SK-N-MC (cell line): ENCODE data around the gene DDIAS.
"Not testable (repeated sequence)": the region's sequence is repeated elsewhere in the genome, so short reads cannot be mapped to it uniquely, and the experiment has no call there.

Experiments used
- DNase-seq: peaks from one replicate; pipeline ENCODE4 v3.0.0-alpha.2; 2011; ENCODE audit warnings: low read depth, low spot score
- H3K27ac ChIP-seq: fragments of 200-600 bp; sonication (generic); 2 replicates; pipeline ENCODE4 v1.5.1; 2016; ENCODE audit warnings: mixed run types
- H3K36me3 ChIP-seq: fragments of 200-600 bp; sonication (generic); 2 replicates; pipeline ENCODE4 v1.6.1; 2017; ENCODE audit warnings: antibody characterized with exemption, low read length, mixed read lengths; ENCODE audit not compliant: insufficient read depth
- H3K4me3 ChIP-seq: fragments of 200-600 bp; sonication (generic); 2 replicates; pipeline ENCODE4 v1.5.1; 2016
- H3K9ac ChIP-seq: fragments of 200-600 bp; sonication (generic); 2 replicates; pipeline ENCODE4 v1.8.0; 2017; ENCODE audit warnings: mixed run types, mixed read lengths; ENCODE audit not compliant: insufficient read length
- H3K9me3 ChIP-seq: fragments of 200-600 bp; sonication (generic); 2 replicates; pipeline ENCODE4 v1.6.1; 2017; ENCODE audit warnings: low read depth, mild to moderate bottlenecking, antibody characterized with exemption, low read length, moderate library complexity, mixed read lengths
- EZH2 ChIP-seq: fragments of 200-600 bp; sonication (generic); IDR thresholded peaks from one replicate; pipeline ENCODE4 v1.6.1; 2017; ENCODE audit warnings: antibody characterized with exemption
- FOXP2 ChIP-seq: optimal IDR thresholded peaks from 2 replicates; pipeline ENCODE3; 2011; ENCODE audit warnings: mild to moderate bottlenecking, moderate library complexity; ENCODE audit not compliant: insufficient read depth; ENCODE audit errors: extremely low read length, control extremely low read depth
- POLR2AphosphoS5 ChIP-seq: IDR thresholded peaks from 2 replicates; pipeline ENCODE4 v1.6.1; 2012; ENCODE audit warnings: mild to moderate bottlenecking, low read depth, low read length, borderline replicate concordance

DDIAS gene

DNA sequence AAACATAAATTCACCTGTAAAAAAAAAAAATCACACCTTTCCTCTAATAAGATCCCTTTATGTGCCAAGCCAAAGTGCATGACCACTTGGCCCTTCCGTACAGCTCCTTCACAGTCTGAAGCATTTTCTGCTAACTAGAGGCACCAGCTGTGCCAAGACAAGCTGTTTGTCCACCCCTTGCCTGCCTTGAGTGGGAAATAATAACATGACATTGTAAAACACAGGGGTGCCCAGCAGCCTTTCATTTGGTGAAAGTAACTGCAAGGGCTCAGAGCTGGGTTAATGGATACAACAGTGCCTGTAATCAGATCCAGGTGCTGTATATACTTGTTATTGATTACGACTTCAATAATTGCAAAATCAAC, 59.2 kb downstream of the DDIAS start:
- no peak overlapping the region for H3K27ac ChIP-seq
- no peak for DNase-seq
- H3K9ac ChIP-seq: no peak overlapping the region

GRCh38 chr11:82962021-82962420, 60.5 kb downstream of the DDIAS start:
- not testable (repeated sequence) for H3K36me3 ChIP-seq, H3K27ac ChIP-seq, H3K9ac ChIP-seq, H3K9me3 ChIP-seq, DNase-seq, H3K4me3 ChIP-seq

More for the DNA sequence above, 59.2 kb downstream of the DDIAS start:
- Histone ChIP-seq H3K4me3 (no peak overlapping the region), H3K9me3 (no peaks in the 10 kb centered on the region), H3K36me3 (no peaks in the 10 kb centered on the region)
- TF ChIP-seq FOXP2 (no peak), POLR2AphosphoS5 (no peak), EZH2 (no peak)

DNA sequence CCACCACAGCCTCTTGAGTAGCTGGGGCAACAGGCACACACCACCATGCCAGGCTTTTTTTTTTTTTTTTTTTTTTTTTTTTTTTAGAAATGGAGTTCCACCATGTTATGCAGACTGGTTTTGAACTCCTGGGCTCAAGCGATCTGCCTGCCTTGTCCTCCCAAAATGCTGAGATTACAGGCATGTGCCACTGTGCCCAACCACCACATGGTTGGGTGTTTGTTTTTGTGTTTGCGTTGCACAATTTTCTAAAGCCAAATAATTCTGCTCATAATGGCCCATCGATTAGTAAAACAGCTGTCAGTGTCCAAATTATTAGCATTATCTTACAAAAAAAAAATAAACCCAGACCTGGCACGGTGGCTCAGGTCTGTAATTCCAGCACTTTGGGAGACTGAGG, 65.8 kb downstream of the DDIAS start:
- no peak overlapping the region for H3K4me3 ChIP-seq
- no peak for DNase-seq
- H3K36me3 ChIP-seq: no peaks in the 10 kb centered on the region
- no peaks in the 10 kb centered on the region for H3K9me3 ChIP-seq
- H3K27ac ChIP-seq: no peak overlapping the region
- TF ChIP-seq POLR2AphosphoS5: no peak
- no peak for TF ChIP-seq EZH2
- no peak for TF ChIP-seq FOXP2
- H3K9ac ChIP-seq: no peak overlapping the region

DNA sequence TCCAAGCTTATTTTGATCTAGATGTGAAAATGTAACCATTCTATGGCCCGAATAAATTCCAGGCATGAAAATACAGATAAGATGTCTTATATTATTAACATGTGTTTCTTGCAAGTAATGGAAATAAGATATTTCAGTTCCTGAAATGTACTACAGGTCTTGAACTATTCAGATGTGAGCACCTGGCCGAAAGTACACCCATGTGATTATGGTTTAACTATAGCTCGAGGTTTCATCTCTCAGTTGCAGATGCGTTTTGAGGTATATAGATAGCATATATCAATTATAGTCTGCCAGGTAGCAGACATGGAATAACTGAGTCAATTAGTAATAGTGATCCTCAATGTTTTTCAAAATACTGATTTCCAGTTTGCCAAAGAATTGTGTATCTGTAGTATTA, 68.3 kb downstream of the DDIAS start:
- TF ChIP-seq EZH2 (no peak), POLR2AphosphoS5 (no peak)
- no peak overlapping the region for H3K9ac ChIP-seq
- H3K36me3 ChIP-seq: no peaks in the 10 kb centered on the region
- no peaks in the 10 kb centered on the region for H3K9me3 ChIP-seq
- DNase-seq: no peak
- H3K27ac ChIP-seq: no peak overlapping the region
- H3K4me3 ChIP-seq: no peak overlapping the region

- H3K36me3 ChIP-seq, H3K27ac ChIP-seq, H3K9me3 ChIP-seq, H3K4me3 ChIP-seq, H3K9ac ChIP-seq, DNase-seq: not testable (repeated sequence)
Measured at GRCh38 chr11:82970507-82971083, 69.1 kb downstream of the DDIAS start.

DNA sequence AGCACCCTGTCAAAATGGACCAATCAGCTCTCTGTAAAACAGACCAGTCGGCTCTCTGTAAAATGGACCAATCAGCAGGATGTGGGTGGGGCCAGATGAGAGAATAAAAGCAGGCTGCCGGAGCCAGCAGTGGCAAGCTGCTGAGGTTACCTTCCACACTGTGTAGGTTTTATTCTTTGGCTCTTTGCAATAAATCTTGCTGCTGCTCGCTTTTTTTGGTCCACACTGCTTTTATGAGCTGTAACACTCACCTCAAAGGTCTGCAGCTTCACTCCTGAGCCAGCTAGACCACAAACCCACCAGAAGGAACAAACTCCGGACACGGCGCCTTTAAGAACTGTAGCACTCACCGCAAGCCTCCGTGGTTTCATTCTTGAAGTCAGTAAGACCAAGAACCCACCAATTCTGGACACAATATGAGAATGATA, 70.0 kb downstream of the DDIAS start:
- not testable (repeated sequence) for H3K4me3 ChIP-seq, H3K36me3 ChIP-seq, H3K9me3 ChIP-seq, H3K9ac ChIP-seq, H3K27ac ChIP-seq, DNase-seq

DNA sequence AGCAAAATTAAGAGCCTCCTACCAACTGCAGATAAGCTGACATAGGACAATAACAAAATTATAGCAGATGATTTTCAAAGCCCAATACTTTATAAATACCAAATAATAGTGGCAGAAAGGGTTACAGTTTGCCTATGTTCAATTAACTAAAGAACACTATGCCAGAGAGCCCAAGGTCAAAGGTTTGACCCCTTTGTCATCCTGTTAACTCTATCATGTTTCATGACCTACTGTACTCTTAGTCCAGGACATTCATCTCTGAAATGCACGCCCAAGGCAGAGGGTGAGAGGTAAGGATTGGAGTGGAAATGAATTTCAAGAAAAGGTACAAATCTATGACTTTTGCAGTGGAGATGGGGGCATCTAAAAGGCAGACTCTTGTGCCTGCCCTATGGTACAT, 70.6 kb downstream of the DDIAS start:
- TF ChIP-seq EZH2: no peak
- Histone ChIP-seq H3K4me3 (no peak overlapping the region), H3K27ac (no peak overlapping the region), H3K36me3 (no peaks in the 10 kb centered on the region), H3K9me3 (no peaks in the 10 kb centered on the region), H3K9ac (no peak overlapping the region)
- no peak for DNase-seq

- H3K4me3 ChIP-seq: no peak overlapping the region
- no peaks in the 10 kb centered on the region for H3K9me3 ChIP-seq
- H3K27ac ChIP-seq: no peak overlapping the region
- no peaks in the 10 kb centered on the region for H3K36me3 ChIP-seq
- no peak for DNase-seq
- no peak for TF ChIP-seq POLR2AphosphoS5
- TF ChIP-seq EZH2: no peak
- no peak for TF ChIP-seq FOXP2
- H3K9ac ChIP-seq: no peak overlapping the region
Measured at GRCh38 chr11:82974135-82974534, 72.6 kb downstream of the DDIAS start.

GRCh38 chr11:82974851-82975250, 73.3 kb downstream of the DDIAS start:
- no peaks in the 10 kb centered on the region for H3K36me3 ChIP-seq
- DNase-seq: no peak
- TF ChIP-seq EZH2 (no peak), POLR2AphosphoS5 (no peak), FOXP2 (no peak)
- no peak overlapping the region for H3K4me3 ChIP-seq
- no peaks in the 10 kb centered on the region for H3K9me3 ChIP-seq
- no peak overlapping the region for H3K9ac ChIP-seq
- no peak overlapping the region for H3K27ac ChIP-seq

- no peak for TF ChIP-seq POLR2AphosphoS5
- TF ChIP-seq EZH2: no peak
- TF ChIP-seq FOXP2: no peak
- H3K4me3 ChIP-seq: no peak overlapping the region
- no peak for DNase-seq
- H3K9ac ChIP-seq: no peak overlapping the region
- H3K27ac ChIP-seq: no peak overlapping the region
- no peaks in the 10 kb centered on the region for H3K36me3 ChIP-seq
- no peaks in the 10 kb centered on the region for H3K9me3 ChIP-seq
Measured at GRCh38 chr11:82975882-82976281, 74.3 kb downstream of the DDIAS start.
